ENCODE results near the gene PRDX6. TPM values are rescaled to one million over a fixed set of nuclear protein-coding genes. Genes with fewer than 3 reads are reported as not detected.
A peak's percentile ranks its signal among the peaks of the same experiment; 100 is the strongest.

Gene PRDX6
- total RNA-seq, 4 donors from 2014 or later, result 332 to 411 (median 384) TPM

- H3K36me3 ChIP-seq, result peaks cover 0 to 18% of the 10 kb centered on the region in 2 donors
- no peak for TF ChIP-seq CTCF (IDR thresholded peaks at IDR 0.05)
- no peak for TF ChIP-seq POLR2A (IDR thresholded peaks at IDR 0.05)
- no peak for TF ChIP-seq EP300 (IDR thresholded peaks at IDR 0.05)
- no peak for TF ChIP-seq POLR2AphosphoS5 (IDR thresholded peaks at IDR 0.05)
- ATAC-seq, result no peak
- 75 to 89% methylated on average over 1 of the region's 1 CpG for WGBS, 2 donors (ENCODE audit: low coverage in 1 of 2)
- peaks cover 0 to 18% (median 3%) of the 10 kb centered on the region in 3 donors for H3K4me1 ChIP-seq
- peaks cover 0 to 8% (median 0%) of the 10 kb centered on the region in 3 donors for H3K9me3 ChIP-seq
- H3K27ac ChIP-seq, result no peak overlapping the region
- no peaks in the 10 kb centered on the region for H3K27me3 ChIP-seq
- H3K4me3 ChIP-seq, result no peak overlapping the region
These were observed 32.4 kb upstream of the PRDX6 start for GRCh38 chr1:173444757-173445156.

DNA sequence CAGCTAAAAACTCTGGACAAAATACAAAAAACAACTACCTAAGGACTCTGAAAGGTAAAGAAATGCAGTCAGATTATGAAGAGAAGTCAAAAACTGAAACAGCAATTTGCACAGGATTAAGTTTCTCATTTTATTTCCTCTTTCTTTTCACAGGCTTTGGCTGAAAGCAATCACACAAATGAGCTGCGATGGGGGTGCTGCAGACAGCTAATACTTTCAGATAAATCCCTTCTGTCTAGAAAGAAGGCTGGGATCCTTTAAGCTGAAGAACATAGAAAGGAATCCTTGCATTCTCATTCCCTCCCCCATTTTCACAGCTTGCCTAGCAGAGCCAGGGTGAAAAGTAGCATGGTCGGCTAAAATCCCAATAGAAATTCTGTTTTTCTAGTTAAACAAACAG is 32.0 kb upstream of the PRDX6 start:
- ATAC-seq, result no peak
- Histone ChIP-seq H3K27ac (no peak overlapping the region), H3K36me3 (peaks cover 0 to 15% of the 10 kb centered on the region in 2 donors), H3K4me3 (no peak overlapping the region), H3K4me1 (peaks cover 0 to 18% (median 3%) of the 10 kb centered on the region in 3 donors), H3K9me3 (peaks cover 0 to 8% (median 0%) of the 10 kb centered on the region in 3 donors), H3K27me3 (no peaks in the 10 kb centered on the region)
- WGBS, 2 donors (ENCODE audit: low coverage in 1 of 2), result 86 to 87% methylated on average over 2 of the region's 2 CpGs
- TF ChIP-seq POLR2AphosphoS5 (IDR thresholded peaks at IDR 0.05) (no peak), EP300 (IDR thresholded peaks at IDR 0.05) (no peak), CTCF (IDR thresholded peaks at IDR 0.05) (no peak), POLR2A (IDR thresholded peaks at IDR 0.05) (no peak)

DNA sequence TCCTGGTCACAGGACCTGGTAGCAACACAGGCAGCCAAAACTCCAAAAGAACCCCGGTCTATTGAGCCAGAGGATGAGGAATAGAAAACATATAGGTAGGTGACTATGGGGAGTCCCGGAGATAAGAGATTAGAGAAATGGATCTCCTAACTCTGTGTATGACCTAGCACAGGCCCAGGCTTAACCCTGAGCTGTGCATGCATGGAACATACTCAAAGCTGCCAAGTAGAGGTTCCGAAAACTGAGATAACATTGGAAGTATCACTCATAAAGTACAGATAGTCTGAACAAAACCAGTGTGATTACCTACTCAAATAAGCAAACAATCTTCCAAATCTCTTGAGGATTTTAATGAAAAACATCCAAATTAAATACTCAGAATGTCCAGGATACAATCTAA is 31.5 kb upstream of the PRDX6 start:
- peaks cover 0 to 18% (median 3%) of the 10 kb centered on the region in 3 donors for H3K4me1 ChIP-seq
- no peak overlapping the region for H3K4me3 ChIP-seq
- ATAC-seq, result no peak
- peaks cover 0 to 15% of the 10 kb centered on the region in 2 donors for H3K36me3 ChIP-seq
- no peak overlapping the region for H3K27ac ChIP-seq
- H3K9me3 ChIP-seq, result peaks cover 0 to 8% (median 0%) of the 10 kb centered on the region in 3 donors
- TF ChIP-seq POLR2AphosphoS5 (IDR thresholded peaks at IDR 0.05) (no peak), EP300 (IDR thresholded peaks at IDR 0.05) (no peak), POLR2A (IDR thresholded peaks at IDR 0.05) (no peak), CTCF (IDR thresholded peaks at IDR 0.05) (no peak)
- 88 to 95% methylated on average over 3 of the region's 3 CpGs for WGBS, 2 donors (ENCODE audit: low coverage in 1 of 2)
- no peaks in the 10 kb centered on the region for H3K27me3 ChIP-seq

- no peak for ATAC-seq
- Histone ChIP-seq H3K9me3 (peaks cover 0 to 8% (median 0%) of the 10 kb centered on the region in 3 donors), H3K4me3 (no peak overlapping the region), H3K27me3 (no peaks in the 10 kb centered on the region), H3K4me1 (peaks cover 0 to 18% (median 3%) of the 10 kb centered on the region in 3 donors), H3K36me3 (peaks cover 0 to 5% of the 10 kb centered on the region in 2 donors), H3K27ac (no peak overlapping the region)
- WGBS, 2 donors (ENCODE audit: low coverage in 1 of 2), result 70 to 100% methylated on average over 1 of the region's 1 CpG
- no peak for TF ChIP-seq CTCF (IDR thresholded peaks at IDR 0.05)
- TF ChIP-seq EP300 (IDR thresholded peaks at IDR 0.05), result no peak
- no peak for TF ChIP-seq POLR2A (IDR thresholded peaks at IDR 0.05)
- TF ChIP-seq POLR2AphosphoS5 (IDR thresholded peaks at IDR 0.05), result no peak
These were observed 29.9 kb upstream of the PRDX6 start for GRCh38 chr1:173447224-173447623.

DNA sequence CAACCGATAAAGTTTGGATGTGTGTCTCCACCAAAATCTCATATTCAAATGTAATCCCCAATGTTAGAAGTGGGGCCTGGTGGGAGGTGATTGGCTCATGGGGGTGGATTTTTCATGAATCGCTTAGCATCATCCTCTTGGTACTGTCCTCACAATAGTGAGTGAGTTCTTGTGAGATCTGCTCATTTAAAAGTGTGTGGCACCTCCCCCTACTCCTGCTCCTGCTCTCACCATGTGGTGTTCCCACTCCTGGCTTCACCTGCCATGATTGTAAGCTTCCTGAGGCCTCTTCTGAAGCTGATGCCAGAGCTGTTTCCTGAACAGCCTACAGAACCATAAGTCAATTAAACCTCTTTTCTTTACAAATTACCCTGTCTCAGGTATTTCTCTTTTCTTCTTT is 28.2 kb upstream of the PRDX6 start:
- ATAC-seq, result no peak
- TF ChIP-seq EP300 (IDR thresholded peaks at IDR 0.05) (no peak), POLR2A (IDR thresholded peaks at IDR 0.05) (no peak), POLR2AphosphoS5 (IDR thresholded peaks at IDR 0.05) (no peak), CTCF (IDR thresholded peaks at IDR 0.05) (no peak)
- 95 to 100% methylated on average over 1 to 2 of the region's 2 CpGs for WGBS, 2 donors (ENCODE audit: low coverage in 1 of 2)

More for the DNA sequence above, 28.2 kb upstream of the PRDX6 start:
- H3K27me3 ChIP-seq, result no peaks in the 10 kb centered on the region
- H3K4me3 ChIP-seq, result no peak overlapping the region
- peaks cover 0 to 8% (median 0%) of the 10 kb centered on the region in 3 donors for H3K9me3 ChIP-seq
- peaks cover 3 to 33% (median 15%) of the 10 kb centered on the region in 3 donors for H3K4me1 ChIP-seq
- H3K27ac ChIP-seq, result peak overlapping the region in 3 of 4 donors; percentile 4 to 53 (median 11)
- peaks cover 0 to 5% of the 10 kb centered on the region in 2 donors for H3K36me3 ChIP-seq
